NCI-H1105 treated with DMSO at 0.1 percent for 48 hours (cell line): ENCODE data around the gene LUC7L3.

Experiments used
- DNase-seq: peaks from one replicate; lab custom pipeline; 2025; lab: John Stamatoyannopoulos, UW

The LUC7L3 gene

DNA sequence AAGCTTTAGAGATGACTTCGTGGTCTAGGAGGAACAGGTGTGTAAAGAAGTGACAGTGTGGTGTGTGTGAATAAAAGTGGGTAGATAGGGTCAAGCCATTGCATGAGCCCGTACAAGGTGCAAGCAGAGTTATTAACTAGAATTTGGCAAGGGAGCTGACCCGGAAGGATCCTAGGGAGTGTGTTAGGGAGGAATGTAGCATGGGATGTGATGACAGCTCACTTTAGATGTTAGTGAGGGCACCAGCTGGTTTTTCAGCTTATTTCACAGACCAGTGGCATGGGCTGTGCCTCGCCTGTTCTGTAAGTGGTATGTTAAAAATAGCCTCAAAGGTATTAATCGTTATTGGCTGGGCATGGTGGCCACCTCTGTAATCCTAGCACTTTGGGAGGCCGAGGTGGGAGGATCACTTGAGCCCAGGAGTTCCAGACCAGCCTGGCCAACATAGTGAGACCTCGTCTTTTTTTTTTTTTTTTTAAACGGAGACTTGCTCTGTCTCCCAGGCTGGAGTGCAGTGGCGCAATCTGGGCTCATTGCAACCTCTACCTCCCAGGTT, 39.7 kb downstream of the LUC7L3 start:
- no peak for DNase-seq

DNA sequence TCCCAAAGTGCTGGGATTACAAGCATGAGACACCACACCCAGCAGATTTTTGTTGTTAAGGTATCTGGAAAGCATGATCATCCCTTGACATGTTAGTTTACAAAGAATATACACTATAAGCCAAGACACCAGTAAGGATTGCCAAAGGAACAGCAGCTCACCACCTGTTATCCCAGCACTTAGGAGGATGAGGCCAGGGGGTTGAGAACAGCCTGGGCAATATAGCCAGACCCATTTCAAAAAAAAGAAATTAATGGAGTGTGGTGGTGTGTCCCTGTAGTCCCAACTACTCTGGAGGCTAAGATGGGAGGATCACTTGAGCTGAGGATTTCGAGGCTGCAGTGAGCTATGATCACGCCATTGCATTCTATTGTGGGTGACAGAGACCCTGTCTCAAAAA, 42.8 kb downstream of the LUC7L3 start:
- no peak for DNase-seq

DNA sequence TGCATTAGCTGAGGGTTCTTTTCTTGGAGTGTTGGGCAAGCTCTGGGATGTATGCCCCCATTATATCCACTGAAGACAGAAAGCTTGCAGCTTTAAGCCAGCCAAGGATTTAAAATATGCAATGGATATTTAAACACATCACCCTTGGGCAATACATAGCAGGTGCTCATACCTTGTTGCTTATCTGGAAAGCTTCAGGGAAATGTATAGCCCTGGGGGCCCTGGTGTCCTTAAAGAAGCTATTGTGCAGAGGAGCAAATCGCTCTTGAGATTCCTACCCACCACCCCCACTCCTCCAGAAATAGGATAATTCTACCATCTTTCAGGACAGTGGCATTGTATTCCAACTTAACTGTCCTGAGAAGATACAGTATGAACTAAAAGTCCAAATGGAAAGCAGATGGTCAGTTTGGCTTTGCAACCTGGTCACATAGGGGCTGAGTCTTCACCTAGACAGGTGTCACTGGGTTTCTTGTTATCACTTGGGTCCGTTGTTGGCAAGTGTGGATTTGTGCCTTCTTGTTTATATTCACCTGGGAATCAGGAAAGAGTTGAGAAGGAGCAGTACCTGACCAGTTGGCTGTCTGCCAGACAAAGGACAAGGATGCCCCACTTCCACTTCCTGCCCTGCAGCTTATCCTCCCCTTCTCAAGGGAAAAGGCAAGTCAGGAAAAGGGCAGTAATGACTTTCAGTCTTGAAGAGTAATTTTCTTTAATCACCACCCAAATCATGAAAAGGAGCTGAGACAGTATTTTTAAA, 44.5 kb downstream of the LUC7L3 start:
- DNase-seq = peak; percentile 17

DNA sequence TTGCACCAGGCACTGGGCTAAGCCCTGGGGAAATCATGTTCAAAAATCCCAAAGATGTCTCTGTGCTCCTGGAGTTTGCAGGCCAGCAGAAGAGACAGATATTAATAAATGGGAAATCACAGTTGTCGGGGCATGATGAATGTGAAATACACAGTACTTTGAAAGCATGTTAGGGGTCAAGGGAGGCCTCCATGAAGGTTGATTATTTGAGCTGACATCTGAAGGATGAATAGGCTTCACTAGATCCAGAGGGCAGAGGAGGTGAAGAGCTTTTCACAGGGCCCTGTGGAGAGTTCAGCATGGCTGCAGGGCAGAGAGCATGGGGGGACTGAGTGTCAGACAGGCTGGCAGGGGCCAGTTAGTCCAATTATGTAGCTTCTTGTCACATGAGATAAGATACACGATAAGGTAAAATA, 45.3 kb downstream of the LUC7L3 start:
- no peak for DNase-seq

DNA sequence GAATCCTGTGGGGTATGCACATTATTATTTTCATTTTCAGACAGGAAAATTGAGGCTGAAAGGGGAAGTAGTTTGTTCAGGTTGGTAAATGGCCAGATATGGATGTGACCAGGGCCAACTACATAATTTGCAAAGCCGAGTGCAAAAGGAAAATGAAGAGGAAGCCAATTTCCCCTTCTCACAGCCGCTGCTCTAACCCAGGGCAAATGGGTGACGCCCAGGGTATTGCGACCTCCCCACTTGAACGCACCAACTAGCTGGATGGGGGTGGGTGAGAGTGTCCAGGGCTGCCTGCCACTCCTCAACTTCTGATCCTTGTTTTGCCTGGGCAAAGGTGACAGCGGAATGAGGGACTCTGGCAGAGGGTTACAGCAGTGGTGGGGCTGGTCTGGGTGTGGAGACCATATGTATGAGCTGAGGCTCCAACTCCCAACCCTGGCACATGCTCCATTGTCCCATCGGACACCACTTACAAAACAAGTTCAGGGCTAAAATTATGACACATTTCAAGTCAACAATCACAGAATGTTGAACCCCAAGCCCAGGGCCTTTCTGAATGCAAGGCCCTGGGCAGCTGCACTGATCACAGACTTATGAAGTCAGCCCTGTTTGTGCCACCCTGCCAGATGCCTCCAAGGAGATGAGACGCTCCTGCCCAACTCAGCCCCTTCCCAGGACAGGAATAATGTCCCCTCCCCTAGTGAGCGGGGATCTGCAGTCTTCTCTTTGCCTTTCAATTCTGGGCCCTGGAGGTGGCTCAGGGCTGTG, 46.2 kb downstream of the LUC7L3 start:
- DNase-seq = no peak

DNA sequence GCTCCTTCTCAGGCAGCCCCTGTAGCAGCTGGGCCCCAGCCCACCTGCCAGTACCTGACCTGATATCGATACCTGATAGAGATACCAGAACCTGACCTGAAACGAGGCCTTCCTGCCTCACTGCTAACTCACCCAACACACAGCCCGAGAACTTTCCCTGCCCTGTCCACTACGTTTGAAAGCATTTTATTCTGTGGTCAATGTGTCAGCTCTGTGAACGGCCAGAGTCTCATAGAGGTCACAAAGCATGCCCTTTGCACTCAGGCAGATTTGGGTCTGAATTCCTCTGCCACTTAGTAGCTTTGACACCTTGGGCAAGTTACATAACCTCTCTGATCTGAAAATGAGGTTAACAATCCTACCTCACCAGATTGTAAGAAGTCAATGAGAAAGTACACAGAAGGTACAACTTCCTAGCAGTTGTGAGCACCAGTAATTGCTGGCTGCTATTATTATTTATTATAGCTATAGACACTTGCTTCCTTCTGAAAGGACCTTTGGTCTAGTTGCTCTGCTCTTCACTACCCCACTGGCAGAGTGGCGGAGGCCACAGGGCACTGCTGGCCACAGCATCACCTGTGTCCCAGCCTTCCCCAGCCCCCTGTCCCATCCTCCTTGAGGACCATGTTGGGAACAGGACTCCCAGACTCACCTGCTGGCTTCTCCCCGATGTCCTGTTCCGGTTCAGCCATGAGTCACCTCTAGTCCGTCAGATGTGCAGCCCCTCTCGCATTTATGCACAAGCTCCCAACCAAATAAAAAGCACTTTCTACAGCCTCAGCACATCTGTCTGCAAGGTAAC, 47.0 kb downstream of the LUC7L3 start:
- DNase-seq = no peak

DNA sequence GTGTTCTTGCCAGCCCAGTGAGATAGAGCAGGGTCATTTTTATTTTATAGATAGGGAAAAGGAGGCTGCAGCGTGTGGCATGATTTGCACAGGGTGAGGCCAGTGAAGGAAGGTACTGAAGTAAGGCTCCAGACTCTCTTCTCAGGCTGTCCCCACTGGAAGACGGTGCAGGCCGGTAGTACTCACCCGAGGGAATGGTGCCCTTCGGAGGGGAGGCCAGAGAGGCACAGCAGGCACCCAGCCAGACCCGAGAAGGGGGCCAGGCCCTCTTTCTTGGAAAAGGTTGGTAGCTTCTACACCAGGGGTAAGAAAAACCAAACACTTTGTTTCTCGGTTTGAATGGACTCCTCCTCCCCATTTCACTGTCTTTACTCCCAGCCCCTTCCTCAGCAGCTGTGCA, 47.6 kb downstream of the LUC7L3 start:
- DNase-seq = no peak

DNA sequence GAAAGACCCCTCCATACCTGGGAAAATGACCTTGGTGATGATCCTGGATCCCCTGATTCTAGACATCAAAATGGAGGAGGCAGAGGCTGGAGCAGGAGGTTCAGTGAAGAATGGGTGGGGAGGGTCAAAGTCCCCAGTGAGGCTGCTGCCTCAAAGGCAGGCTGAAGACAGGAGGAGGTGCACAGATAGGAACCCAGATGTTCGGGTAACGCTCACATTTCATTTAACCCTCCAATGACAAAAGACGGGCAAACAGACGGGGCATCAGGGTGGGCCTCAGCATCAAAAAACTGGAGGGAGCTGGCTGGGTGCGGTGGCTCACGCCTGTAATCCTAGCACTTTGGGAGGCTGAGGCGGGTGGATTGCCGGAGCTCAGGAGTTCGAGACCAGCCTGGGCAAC, 48.0 kb downstream of the LUC7L3 start, which contains the start of gene ANKRD40CL:
Gene ANKRD40CL (minus strand): TSS at position 73 of the 400 bp plus-strand sequence. CDS start 605 bp downstream, outside the sequence.
- no peak for DNase-seq

DNA sequence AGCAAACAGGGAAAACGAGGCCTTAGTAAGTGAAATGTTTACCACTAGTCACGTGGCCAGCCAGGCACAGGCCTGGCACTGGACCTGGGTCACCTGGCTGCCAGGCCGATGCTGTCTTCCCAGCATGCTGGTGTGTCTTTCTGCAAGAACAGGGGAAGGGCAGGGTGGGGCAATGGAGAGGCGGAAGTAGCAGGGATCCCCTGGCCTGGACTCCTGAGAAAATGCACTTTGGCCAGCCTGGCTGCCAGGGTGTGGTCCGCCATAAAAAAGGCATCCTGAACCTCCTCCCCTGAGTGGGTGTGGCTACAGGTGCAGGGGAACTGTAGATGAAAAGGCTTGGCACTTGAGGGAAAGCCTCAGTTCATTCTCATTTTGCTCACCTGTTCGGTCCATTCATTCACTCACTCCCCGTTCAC, 49.0 kb downstream of the LUC7L3 start:
- no peak for DNase-seq

DNA sequence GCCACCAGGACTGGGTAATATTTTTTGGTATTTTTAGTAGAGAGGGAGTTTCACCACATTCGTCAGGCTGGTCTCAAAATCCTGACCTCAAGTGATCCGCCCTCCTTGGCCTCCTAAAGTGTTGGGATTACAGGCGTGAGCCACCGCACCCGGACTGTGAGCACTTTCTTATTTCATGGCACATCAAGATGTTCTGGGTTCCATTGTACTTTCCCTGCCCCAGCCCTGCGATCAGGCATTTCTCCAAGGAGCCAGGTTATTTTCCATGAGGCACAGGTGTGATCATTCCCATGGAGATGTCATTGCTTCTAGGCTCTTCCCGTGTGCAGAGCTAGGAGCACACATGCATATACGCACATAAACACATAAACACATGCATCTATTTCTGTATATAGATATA, 50.5 kb downstream of the LUC7L3 start:
- DNase-seq = no peak

DNA sequence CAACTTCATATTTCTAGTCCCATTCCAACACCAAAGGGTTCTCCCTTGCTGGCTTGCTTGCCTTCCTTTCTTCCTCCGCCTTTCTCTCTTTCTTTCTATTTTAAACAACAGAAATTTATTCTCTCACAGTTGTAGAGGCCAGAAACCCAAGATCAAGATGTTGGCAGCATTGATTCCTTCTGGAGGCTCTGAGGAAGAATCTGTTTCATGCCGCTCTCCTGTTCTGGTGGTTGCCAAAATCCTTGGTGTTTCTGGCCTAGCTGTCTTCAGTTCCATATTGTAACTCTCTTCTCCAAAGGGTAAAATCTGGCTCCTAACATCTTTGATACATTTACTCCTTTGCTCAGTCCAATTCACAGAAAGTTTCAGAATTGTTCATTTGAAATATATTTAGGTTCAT, 50.9 kb downstream of the LUC7L3 start:
- DNase-seq = no peak

DNA sequence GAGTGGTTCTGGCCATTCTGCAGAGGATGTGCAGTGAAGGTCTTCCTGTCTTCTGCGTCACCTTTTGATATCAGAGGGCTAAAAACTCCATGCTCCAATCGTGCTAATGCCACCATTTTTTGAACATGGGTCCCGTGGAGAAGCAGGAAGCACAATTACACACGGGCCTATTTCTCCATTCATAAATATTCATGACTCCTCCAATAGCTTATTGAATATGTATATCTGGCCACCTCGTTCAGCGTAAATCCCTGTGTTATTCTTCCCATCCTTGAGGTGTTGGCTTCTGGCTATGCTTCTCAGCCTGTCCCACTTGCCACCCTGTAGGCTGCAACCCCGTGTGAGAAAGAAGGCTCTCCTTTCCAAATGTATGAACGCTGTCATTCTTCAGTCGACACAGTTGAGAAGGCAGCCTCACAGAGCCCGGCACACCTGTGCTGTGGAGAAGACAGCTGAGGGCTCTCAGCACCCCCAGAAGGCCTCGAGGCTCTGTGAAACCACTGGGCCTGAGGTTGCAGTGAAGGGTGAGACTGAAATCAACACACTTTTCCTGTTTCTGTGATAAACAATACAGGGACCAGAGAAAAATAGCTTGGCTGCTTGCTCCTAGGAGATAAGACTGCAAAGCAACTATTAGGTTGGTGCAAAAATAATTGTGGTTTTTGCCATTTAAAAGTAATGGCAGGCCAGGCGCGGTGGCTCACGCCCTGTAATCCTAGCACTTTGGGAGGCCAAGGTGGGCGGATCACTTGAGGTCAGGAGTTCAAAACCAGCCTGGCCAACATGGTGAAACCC, 52.8 kb downstream of the LUC7L3 start:
- DNase-seq = no peak

DNA sequence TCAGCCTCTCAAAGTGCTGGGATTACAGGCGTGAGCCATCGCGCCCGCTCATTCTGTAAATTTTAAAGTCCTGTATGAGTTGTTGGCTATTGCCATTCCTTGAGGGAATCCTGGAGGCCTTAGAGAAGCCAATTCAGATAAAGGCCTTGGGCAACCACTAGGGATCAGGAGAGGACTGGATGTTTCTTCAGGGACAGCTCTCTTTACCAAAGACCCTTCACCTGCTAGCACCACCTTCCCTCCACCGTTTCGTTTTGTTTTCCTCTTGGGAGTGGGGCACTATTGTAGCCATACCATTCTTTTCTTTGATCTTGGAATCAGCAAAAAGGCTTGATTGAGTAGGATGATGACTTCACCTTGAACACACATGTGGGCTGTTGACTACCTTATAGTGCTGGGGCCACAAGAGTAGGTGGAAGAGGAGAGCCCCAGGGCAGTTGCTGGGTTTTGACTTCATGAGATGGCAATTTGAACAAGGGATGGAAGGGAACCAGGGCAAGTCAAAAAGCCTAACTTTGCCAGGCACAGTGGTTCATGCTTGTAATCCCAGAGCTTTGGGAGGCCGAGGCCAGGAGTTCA, 54.9 kb downstream of the LUC7L3 start:
- DNase-seq = no peak

DNA sequence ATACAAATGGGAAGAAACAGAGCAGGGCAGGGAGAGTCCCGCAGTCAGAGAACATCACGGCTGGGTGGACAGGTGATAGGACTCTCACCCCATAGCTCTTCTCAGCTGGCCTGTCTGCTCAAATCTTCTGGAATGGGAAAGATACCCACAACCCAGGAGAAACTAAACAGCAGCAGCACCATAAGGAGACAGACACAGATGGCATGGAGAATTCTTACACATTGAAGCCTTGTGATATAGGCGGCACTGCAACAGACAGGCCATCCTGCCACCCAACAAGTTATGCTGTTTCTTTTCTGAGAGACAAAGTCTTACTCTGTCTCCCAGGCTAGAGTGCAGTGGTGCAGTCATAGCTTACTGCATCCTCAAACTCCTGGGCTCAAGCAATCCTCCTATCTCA, 56.5 kb downstream of the LUC7L3 start:
- DNase-seq = no peak

DNA sequence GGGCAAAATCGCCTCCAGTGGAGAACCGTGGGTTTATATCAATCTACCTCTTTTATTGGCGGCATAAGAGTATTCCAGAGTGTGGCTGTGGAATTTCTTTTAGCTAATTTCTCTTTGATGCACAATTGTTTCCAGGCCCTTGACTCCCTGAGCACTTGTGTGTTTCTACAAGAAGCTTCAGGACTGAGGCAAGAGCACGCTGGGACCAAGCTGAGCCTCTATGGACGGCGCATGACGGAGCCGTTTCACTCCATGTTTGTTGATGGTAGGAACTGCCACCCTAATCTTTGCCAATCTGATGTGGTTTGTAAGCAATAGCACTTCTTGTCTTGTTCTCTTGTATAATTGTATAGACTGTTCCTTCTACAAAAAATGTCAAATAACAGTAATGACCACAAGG, 59.1 kb downstream of the LUC7L3 start:
- DNase-seq = no peak

DNA sequence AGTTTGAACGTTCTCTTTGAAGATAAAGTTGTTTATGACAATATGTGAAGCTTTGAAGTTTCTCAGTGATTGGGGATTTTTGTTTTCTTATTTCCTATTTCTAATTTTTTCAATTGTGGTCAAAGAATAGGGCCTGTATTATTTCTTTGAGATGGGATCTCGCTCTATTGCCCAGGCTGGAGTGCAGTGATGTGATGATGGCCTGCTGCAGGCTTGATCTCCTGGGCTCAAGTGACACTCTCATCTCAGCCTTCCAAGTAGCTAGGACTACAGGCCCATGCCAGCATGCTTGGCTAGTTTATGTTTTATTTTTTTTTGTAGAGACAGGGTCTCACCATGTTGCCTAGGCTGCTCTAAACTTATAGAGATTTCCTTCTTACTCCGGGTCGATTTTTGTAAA, 59.6 kb downstream of the LUC7L3 start:
- no peak for DNase-seq

DNA sequence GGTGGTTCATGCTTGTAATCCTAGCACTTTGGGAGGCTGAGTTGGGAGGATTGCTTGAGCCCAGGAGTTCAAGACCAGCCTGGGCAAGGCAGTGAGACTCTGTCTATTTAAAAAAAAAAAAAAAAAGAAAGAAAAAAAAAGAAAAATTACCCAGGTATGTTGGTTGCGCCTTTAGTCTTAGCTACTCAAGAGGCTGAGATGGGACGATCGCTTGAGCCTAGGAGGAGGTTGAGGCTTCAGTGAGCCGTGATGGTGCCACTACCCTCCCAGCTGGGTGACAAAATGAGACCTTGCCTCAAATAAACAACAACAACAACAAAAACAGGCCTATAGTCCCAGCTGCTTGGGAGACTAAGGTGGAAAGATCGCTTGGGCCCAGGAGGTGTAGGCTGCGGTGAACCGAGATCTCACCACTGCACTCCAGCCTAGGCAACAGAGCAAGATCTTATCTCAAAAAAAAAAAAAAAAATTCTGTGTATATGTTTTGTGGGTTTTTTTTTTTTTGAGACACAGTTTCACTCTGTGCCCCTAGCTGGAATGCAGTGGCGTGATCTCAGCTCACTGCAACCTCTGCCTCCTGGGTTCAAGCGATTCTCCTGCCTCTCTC, 60.4 kb downstream of the LUC7L3 start:
- DNase-seq = no peak

DNA sequence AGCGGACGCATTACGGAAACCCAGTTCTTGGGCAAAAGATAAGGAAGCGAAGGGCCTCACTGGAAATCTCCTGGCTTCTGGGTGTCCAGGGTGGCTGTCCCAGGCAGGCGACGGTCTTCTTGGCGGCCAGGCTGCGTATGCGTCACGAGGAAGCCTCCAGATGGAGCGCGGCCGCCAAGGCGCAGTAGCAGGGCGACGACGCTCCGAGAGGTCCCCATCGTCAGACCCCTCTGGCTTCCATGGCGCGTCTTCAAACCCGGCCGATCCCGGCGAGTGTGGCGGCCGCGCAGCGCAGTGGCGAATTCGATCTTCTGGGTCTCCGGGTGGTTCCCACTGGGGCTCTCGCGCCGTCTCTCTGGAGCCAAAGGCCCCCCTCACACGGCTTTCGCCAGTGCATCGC, 61.8 kb downstream of the LUC7L3 start:
- no peak for DNase-seq

DNA sequence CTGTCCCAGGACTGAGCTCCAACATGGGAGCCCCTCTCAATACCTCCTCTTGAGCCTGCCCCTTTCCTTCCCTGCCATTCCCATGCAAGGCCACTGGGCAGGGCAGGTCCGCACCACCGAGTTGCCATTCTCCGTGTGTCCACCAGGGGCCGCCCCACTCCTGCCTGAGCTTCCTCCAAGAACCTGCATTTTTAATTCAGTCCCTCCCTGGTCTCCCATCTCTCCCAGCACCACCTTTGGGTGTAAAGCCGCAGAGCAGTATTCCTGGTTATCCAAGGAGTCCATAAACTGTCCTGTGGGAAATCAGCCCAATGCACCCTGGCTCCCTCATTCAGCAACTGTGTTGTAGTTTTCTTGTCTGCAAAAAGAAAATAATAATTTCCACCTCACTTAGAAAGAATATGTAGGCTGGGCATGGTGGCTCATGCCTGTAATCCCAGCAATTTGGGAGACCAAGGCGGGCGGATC, 63.8 kb downstream of the LUC7L3 start:
- peak; percentile 81 for DNase-seq

DNA sequence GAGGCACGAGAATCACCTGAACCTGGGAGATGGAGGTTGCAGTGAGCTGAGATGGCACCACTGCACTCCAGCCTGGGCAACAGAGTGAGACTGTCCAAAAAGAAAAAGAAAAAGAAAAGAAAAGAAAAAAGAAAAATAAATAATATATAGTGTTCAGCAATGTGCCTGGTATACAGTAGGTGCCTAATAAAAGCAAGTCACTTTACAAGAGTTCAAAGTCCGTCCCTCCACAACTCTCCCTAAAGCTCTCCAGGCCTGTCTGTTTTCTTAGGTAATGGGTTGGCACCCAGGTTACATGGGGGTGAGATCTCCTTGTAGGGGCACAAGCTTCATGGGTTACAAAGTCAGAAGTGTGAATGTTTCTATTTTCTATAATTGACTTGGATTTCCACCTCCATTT, 64.5 kb downstream of the LUC7L3 start:
- no peak for DNase-seq

DNA sequence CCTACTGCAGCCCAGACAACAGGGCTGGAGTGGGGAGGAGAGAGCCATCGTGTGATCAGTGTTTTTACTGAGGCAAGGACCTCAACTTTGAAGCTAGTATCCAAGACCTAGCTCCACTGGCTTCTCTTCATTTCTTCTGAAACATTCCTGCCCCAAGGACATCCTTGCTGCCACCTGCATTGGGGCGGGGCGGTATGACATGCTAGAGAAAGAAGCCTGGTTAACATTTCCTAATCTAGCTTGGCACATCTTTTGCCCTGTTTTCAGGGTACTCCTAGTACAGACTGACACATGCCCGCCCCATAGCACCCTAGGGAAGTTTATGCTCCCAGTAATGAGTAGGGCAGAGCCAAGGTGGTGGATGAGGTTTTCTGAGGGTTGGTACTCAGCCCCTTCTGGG, 65.7 kb downstream of the LUC7L3 start:
- DNase-seq = no peak
